Neural cell (in vitro differentiated cells): ENCODE data around the gene PIP5K1B.

Source experiments
- CTCF ChIP-seq: fragments of 450-650 bp; IDR thresholded peaks from 2 replicates; pipeline ENCODE4 v1.5.1; 2014; ENCODE audit warnings: antibody characterized with exemption, mild to moderate bottlenecking, moderate library complexity; ENCODE audit not compliant: poor library complexity, severe bottlenecking
- EZH2 ChIP-seq: fragments of 200-600, 300-800 bp; shearing (Covaris generic), sonication (generic); IDR thresholded peaks from 2 replicates; pipeline ENCODE4 v1.6.1; 2014; ENCODE audit warnings: antibody characterized with exemption, low read length, borderline replicate concordance, mild to moderate bottlenecking; ENCODE audit not compliant: insufficient read depth, poor library complexity, severe bottlenecking

- TF ChIP-seq EZH2 (no peak), CTCF (no peak)
Observed at GRCh38 chr9:68950188-68950587, 245.1 kb downstream of the PIP5K1B start.
